GDM1 (cell line): ENCODE measurements around the gene GUCY2D.

Experiments
- DNase-seq: peaks from one replicate; lab custom pipeline; 2025; lab: John Stamatoyannopoulos, UW

GUCY2D gene

GRCh38 chr17:7992924-7993323, 9.5 kb upstream of the GUCY2D start:
- DNase-seq = no peak

GRCh38 chr17:7993972-7994589, 8.3 kb upstream of the GUCY2D start:
- no peak for DNase-seq

DNA sequence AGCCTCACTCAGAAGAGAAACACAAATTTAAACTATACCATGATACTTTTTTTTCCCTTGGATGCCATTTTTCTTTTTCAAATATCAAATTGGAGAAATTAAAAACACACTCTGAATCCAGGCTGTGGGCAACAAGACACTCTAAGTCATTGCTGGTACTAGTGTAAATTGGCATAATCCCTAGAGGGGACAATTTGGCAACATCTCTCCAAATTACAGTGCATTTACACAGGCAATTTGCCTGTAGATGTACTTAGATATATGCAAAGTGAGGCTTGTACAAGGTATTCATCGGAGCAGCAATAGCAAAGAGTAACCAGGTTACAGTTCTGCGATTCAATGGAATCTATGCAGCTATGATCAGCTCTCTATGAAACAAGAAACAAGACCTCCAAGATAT, 6.7 kb upstream of the GUCY2D start:
- no peak for DNase-seq

DNA sequence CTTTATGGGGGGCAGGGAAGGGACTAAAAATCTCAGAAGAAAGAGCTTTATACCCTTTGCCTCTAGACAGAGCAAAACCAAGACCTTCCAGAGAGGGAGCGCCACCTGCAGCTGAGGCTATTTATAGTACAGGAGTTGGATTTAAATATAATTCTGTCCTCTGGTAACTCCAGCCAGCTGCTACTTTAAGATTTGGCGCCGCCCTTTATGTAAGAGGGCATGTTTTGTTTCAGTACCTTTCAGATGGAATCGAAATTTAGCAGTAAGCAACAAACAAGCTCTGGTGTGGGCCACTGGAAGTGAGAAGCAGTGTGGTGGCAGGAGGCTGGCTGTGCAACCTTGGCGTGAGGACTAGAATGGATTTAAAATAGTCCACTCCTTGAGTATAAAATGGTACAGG, 5.2 kb upstream of the GUCY2D start:
- no peak for DNase-seq

- DNase-seq = no peak
Measured at GRCh38 chr17:8002721-8003593, 542 bp downstream of the GUCY2D start.

DNA sequence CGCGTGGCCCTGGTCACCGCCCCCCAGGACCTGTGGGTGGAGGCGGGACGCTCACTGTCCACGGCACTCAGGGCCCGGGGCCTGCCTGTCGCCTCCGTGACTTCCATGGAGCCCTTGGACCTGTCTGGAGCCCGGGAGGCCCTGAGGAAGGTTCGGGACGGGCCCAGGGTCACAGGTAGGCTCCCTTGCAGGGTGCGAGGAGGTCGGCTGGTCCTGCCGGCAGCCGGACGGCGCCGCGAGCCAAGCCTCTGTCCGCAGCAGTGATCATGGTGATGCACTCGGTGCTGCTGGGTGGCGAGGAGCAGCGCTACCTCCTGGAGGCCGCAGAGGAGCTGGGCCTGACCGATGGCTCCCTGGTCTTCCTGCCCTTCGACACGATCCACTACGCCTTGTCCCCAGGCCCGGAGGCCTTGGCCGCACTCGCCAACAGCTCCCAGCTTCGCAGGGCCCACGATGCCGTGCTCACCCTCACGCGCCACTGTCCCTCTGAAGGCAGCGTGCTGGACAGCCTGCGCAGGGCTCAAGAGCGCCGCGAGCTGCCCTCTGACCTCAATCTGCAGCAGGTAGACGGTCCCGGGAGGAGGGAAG, 1.3 kb downstream of the GUCY2D start:
- DNase-seq = no peak

DNA sequence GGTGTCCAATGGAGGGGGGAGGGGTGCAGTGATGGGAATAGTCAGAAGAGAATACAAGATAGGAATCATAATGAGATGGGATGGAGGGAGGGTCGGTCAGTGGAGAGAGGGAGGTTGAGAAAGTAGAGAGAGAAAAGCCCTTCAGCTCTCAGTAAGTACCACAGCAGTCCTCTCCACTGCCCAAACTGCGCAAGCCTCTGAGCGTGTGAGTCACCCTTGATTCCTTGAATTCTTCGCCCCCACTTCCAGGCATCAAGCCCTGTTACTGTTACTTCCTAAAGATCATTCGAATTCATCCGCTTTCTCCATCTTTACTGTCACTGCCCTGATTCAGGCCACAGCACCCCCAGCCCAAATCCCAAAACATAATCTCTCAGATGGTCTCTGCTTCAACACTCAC, 2.5 kb downstream of the GUCY2D start:
- no peak for DNase-seq

GRCh38 chr17:8005357-8005756, 2.9 kb downstream of the GUCY2D start:
- DNase-seq = no peak

DNA sequence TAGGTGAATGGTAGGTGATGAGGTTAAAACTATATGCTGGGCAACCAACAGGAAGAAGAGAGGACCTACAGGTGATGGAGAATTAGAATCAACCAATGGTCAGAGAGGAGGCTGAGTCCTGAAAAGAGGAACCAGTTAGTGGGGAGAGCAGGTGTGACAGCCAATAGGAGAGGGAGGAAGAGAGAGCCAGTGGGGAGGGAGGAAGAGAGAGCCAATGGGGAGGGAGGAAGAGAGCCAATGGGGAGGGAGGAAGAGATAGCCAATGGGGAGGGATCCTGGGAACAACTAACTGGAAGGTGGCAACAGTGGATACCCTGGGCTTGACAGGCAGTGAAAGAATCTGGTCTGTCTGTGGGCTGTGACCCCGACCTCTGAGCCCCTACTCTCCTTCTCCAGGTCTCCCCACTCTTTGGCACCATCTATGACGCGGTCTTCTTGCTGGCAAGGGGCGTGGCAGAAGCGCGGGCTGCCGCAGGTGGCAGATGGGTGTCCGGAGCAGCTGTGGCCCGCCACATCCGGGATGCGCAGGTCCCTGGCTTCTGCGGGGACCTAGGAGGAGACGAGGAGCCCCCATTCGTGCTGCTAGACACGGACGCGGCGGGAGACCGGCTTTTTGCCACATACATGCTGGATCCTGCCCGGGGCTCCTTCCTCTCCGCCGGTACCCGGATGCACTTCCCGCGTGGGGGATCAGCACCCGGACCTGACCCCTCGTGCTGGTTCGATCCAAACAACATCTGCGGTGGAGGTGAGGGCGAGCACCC, 3.7 kb downstream of the GUCY2D start:
- DNase-seq = peak; percentile 8

DNA sequence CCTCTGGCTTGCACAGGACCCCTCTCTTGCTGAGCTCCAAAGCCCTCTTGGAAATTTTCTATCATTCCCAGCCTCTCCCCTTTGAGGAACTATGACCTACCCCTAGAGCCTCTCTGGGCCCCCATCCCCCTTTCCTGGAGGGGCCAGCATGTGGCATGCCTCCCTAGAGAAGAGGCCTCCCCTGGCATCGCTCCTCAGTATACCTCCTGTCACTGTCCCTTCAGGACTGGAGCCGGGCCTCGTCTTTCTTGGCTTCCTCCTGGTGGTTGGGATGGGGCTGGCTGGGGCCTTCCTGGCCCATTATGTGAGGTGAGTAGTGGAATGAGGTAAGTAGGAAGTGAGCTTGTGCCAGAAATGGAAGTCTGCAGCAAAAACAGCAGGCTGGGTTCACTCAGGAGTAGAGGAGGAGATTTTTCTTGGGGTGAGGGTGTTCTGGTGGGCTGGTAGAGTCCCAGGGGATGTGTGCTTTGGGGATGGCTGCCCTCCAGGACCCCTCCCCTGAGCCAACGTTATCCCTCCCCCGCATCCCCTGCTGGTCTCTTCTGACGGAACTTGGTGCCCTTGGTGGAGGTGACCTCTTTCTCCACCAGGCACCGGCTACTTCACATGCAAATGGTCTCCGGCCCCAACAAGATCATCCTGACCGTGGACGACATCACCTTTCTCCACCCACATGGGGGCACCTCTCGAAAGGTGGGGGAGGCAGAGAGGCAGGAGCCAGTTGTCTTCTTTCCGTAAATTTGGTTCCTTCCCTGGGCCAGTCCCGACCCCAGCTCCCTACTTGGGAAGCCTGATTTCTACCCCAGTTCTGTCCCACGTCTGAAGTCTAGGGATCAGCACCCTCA, 4.6 kb downstream of the GUCY2D start:
- DNase-seq = no peak

DNA sequence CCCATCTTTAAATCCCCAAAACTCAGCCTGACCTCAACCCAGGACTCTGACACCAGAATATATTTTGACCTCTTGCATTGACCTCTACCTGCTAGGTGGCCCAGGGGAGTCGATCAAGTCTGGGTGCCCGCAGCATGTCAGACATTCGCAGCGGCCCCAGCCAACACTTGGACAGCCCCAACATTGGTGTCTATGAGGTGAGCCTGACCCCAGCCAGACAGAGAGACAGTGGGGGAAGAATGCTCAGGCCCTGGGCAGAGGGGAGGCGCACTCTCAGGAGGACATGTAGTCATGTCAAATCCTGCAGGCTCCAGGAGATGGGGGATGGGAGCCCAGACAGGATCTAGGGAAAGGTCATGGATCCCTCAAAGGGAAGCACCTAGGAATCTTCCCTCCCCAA, 5.4 kb downstream of the GUCY2D start:
- no peak for DNase-seq

DNA sequence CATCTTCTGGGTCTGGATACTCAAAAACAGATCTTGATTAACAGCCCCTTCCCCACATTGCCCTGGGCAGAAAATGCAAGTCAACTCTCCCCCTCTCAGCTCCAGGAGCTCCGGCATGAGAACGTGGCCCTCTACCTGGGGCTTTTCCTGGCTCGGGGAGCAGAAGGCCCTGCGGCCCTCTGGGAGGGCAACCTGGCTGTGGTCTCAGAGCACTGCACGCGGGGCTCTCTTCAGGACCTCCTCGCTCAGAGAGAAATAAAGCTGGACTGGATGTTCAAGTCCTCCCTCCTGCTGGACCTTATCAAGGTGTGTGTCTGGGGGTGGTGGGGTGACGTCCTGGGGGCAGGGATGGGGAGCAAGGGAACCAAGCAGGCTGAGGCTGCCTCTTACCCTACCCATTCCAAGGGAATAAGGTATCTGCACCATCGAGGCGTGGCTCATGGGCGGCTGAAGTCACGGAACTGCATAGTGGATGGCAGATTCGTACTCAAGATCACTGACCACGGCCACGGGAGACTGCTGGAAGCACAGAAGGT, 9.7 kb downstream of the GUCY2D start:
- no peak for DNase-seq

GRCh38 chr17:8012996-8013640, 10.7 kb downstream of the GUCY2D start:
- DNase-seq = peak; percentile 33

GRCh38 chr17:8013731-8014557, 11.5 kb downstream of the GUCY2D start:
- no peak for DNase-seq

DNA sequence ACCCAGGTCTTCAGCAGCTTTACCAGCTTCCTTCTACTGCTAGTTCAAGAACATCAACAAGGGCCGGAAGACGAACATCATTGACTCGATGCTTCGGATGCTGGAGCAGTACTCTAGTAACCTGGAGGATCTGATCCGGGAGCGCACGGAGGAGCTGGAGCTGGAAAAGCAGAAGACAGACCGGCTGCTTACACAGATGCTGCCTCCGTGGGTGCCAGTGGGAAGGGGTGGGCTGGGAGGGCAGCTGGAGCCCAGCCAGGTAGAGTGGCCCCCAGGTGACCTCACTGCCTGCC, 12.1 kb downstream of the GUCY2D start:
- no peak for DNase-seq

DNA sequence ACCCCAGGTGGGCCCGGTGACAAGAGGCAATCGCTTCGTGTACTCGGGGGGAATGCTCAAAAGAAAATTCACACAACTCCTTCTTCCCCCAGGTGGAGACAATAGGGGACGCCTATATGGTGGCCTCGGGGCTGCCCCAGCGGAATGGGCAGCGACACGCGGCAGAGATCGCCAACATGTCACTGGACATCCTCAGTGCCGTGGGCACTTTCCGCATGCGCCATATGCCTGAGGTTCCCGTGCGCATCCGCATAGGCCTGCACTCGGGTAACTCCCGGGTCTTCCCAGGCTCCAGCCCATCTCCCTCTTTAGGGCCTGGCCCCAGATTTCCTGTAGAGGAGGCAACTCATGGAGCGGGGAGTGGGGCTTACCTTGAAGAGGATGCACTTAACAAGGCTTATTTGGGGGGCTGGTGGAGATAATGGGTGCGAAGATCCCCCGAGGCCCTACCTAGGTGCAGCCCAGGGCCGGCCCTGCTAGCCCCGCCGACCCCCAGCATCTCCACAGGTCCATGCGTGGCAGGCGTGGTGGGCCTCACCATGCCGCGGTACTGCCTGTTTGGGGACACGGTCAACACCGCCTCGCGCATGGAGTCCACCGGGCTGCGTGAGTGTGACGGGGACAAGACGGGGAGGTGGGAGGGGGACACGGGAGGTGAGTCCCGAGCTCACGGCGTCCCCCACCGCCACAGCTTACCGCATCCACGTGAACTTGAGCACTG, 13.0 kb downstream of the GUCY2D start:
- DNase-seq = no peak

DNA sequence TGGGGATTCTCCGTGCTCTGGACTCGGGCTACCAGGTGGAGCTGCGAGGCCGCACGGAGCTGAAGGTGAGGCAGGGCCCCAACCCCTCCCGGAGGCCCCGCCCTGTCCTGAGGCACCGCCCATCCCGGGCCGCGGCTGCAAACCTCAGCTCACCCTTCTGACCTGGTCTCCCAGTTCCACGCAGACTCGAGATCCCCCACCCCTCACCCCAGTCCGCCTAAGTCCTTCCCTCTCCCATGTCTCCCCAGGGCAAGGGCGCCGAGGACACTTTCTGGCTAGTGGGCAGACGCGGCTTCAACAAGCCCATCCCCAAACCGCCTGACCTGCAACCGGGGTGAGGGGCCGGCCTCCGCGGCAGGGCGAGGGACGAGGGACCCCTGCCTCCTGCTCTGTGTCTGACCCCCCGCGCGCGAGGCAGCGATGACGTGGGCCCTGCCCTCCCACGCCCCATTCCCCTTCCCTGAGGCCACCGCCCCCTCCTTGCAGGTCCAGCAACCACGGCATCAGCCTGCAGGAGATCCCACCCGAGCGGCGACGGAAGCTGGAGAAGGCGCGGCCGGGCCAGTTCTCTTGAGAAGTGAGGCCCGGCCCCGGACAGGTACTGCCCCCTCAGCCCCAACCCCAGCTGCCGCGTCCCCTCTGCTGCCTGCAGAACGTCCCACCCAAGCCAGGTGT, 13.7 kb downstream of the GUCY2D start:
- no peak for DNase-seq

- DNase-seq = peak; percentile 2
Measured at GRCh38 chr17:8016632-8017424, 14.4 kb downstream of the GUCY2D start.
